GM21723 (cell line): ENCODE measurements around the gene CHN2.

ENCODE experiments used
- ATAC-seq: cut with Tn5 transposase; IDR thresholded peaks from one replicate; pipeline ENCODE4 v1.9.1; 2021; ENCODE audit warnings: mild to moderate bottlenecking, moderate library complexity; ENCODE audit not compliant: unreplicated experiment

The CHN2 gene

GRCh38 chr7:29483219-29484104 lies 288.9 kb downstream of the CHN2 start:
- no peak for ATAC-seq

GRCh38 chr7:29484280-29484679 lies 289.7 kb downstream of the CHN2 start:
- no peak for ATAC-seq

GRCh38 chr7:29485339-29486190 lies 291.0 kb downstream of the CHN2 start:
- ATAC-seq: no peak

GRCh38 chr7:29486191-29486700 lies 291.7 kb downstream of the CHN2 start:
- no peak for ATAC-seq

- no peak for ATAC-seq
Observed at GRCh38 chr7:29487424-29487823, 292.8 kb downstream of the CHN2 start.

- no peak for ATAC-seq
Observed at GRCh38 chr7:29488203-29488970, 293.8 kb downstream of the CHN2 start.

GRCh38 chr7:29488977-29489376 lies 294.4 kb downstream of the CHN2 start:
- no peak for ATAC-seq

- ATAC-seq: no peak
Observed at GRCh38 chr7:29490094-29490607, 295.6 kb downstream of the CHN2 start.

- no peak for ATAC-seq
Observed at GRCh38 chr7:29494350-29494749, 299.8 kb downstream of the CHN2 start.

GRCh38 chr7:29495653-29496052 lies 301.1 kb downstream of the CHN2 start:
- ATAC-seq: no peak

GRCh38 chr7:29496355-29497020 lies 301.9 kb downstream of the CHN2 start:
- no peak for ATAC-seq

- no peak for ATAC-seq
Observed at GRCh38 chr7:29499932-29500331, 305.4 kb downstream of the CHN2 start.

- no peak for ATAC-seq
Observed at GRCh38 chr7:29500719-29501118, 306.1 kb downstream of the CHN2 start.

- ATAC-seq: no peak
Observed at GRCh38 chr7:29502133-29502532, 307.6 kb downstream of the CHN2 start.

- ATAC-seq: no peak
Observed at GRCh38 chr7:29505931-29506330, 311.4 kb downstream of the CHN2 start.

GRCh38 chr7:29508608-29509007 lies 314.0 kb downstream of the CHN2 start:
- no peak for ATAC-seq

- ATAC-seq: no peak
Observed at GRCh38 chr7:29510028-29510427, 315.5 kb downstream of the CHN2 start.

- no peak for ATAC-seq
Observed at GRCh38 chr7:29511337-29511736, 316.8 kb downstream of the CHN2 start.

GRCh38 chr7:29511851-29512250 lies 317.3 kb downstream of the CHN2 start:
- no peak for ATAC-seq

- no peak for ATAC-seq
Observed at GRCh38 chr7:29516491-29516890, 321.9 kb downstream of the CHN2 start.
